ENCODE results near the gene STYK1. TPM values are rescaled to one million over a fixed set of nuclear protein-coding genes. Genes with fewer than 3 reads are reported as not detected.

STYK1 gene, protein sequence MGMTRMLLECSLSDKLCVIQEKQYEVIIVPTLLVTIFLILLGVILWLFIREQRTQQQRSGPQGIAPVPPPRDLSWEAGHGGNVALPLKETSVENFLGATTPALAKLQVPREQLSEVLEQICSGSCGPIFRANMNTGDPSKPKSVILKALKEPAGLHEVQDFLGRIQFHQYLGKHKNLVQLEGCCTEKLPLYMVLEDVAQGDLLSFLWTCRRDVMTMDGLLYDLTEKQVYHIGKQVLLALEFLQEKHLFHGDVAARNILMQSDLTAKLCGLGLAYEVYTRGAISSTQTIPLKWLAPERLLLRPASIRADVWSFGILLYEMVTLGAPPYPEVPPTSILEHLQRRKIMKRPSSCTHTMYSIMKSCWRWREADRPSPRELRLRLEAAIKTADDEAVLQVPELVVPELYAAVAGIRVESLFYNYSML
- total RNA-seq, result 0.59 TPM in 1 of 2 replicates, not detected in the other

DNA sequence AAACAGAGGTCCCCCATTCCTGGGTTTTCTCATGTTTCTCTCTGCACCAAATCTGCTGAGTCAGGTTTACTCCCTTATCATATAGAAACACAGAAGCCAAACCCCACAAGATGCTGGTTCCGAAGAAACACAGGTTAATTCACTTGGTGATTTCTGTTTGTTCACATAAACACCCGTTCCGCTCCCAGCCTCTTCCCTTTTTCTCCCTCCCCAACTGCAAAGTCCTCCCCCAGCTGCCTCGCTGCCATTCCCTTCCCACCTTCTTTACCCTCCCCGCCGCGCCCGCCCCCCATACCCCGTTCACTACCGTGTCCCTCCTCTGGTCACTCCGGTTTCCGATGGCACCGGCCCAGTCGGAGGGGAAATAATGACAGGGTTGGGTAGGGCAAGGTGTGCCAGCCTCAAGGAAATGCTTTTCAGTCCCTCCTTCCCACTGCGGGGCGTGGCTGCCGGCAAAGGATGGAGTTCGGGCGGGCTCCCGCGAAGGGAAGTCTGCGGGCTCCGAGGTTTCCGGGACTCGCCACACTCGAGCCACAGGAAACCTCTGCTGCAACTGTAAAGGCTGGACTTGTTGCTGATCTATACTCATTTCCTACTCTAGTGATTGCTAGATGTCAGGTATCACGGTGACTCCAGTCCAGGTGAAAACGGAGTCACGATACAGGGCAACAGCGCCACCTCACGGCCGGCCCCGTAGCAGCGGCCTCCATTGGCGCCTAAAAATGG, at the start of gene STYK1:
TSS of gene STYK1 (minus strand) at position 394 of the 726 bp plus-strand sequence. CDS start 39,434 bp downstream, outside the sequence.

DNA sequence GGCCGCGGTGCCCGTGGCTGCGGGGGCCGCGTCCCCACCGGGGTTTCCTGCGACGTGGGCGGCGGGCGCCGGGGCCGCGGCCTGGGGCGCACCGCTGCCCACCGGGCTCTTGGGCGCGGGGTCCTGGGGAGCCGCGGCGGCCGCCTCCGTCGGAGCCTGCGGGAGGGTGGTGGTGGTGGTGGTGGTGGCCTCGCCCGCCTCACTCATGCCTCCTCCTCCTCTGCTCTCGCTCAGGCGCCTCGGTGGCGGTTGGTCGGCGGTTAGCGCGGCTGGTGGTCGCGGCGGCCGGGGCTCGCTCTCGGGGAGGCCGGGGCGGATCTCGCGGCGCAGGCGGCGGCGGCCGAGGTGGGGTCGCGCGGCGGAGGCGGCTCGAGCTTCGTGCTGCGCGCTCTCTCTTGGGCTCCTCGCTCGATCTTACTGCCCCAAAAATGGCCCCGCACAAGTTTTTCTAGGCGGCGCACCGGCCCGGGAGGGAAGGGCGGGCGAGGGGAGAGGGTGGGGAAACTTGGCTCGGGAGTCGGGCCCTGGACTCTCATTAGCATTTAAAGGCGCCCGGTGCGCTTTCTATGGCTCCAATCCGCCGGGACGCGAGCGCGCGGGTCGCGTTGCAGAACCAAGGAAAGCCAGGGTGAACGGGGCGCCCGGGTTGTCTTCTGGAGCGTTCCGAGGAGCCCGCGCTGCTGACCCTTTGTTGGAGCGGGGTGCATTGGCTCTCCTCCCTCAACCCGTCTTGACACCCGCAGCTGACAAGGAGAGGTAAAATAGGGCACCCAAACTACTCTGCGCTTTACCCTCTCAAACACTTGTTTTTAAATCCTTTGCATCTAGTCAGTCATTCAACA, 49.3 kb upstream of the STYK1 start, which contains the start of gene YBX3:
TSS of gene YBX3 (minus strand) at position 419 of the 842 bp plus-strand sequence. CDS start at position 207, 212 bp downstream.

DNA sequence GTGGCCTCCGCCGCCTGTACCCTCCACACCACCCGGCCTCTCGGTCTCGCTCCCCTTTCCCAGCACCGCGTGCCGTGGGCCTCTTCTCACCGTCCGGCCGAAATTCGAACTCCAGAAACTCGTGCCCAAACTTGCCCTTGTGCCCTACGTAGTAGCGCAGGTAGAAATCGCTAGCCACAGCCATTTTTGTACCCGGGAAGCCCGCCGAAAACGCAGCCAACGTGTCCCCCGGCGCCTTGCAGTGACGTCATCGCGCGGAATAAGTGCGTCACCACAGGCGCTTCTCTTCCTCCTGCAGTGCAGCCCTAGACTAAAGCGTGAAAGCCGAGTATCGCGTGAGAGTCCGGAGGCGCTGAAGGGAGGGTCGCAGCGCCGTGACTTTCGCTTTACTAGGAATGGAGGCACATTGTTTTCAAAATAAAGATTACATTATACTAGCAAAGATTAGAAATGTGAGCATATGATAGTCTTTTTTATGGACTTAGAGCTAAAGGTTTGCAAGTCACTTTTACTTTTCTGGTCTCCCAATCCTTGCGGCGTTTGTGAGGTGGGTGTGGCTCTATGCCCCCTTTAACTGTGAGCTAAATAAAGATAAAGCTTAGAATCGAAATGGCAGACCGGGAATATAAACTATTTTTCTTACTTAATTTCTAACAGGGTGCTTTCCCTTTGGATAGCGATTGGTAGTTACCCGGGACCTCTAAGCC, 60.4 kb downstream of the STYK1 start, which contains the start of gene MAGOHB:
TSS of gene MAGOHB (minus strand) at position 261 of the 707 bp plus-strand sequence. CDS start at position 184, 77 bp downstream.

Other genes starting within 250 kb of the STYK1 start
- gene KLRC2, start 238.0 kb downstream of the STYK1 start, total RNA-seq, result not detected in 2 replicates
- not detected in 2 replicates for gene KLRC1, start 220.7 kb downstream of the STYK1 start, total RNA-seq
- gene EIF2S3B, start 168.2 kb downstream of the STYK1 start, total RNA-seq, result 1.6 and 6.2 TPM in 2 replicates
- gene MAGOHB, start 60.4 kb downstream of the STYK1 start, total RNA-seq, result 11.0 and 13.3 TPM in 2 replicates
- gene YBX3, start 49.3 kb upstream of the STYK1 start, total RNA-seq, result 165 and 196 TPM in 2 replicates
- not detected in 2 replicates for gene TAS2R7, start 128.6 kb upstream of the STYK1 start, total RNA-seq
- under 0.01 TPM in 1 of 2 replicates, not detected in the other for gene TAS2R8, start 133.2 kb upstream of the STYK1 start, total RNA-seq
- gene TAS2R9, start 136.1 kb upstream of the STYK1 start, total RNA-seq, result 0.20 TPM in 1 of 2 replicates, not detected in the other
- 1.1 and 1.2 TPM in 2 replicates for gene TAS2R10, start 152.3 kb upstream of the STYK1 start, total RNA-seq
- 2.2 and 3.9 TPM in 2 replicates for gene PRR4, start 175.4 kb upstream of the STYK1 start, total RNA-seq
- 19.5 and 32.5 TPM in 2 replicates for gene PRH1, start 210.2 kb upstream of the STYK1 start, total RNA-seq
- 1.8 and 2.2 TPM in 2 replicates for gene TAS2R13, start 235.5 kb upstream of the STYK1 start, total RNA-seq

Data from subcutaneous preadipocyte (primary cell).